ENCODE data around the gene ISLR2. TPM values are rescaled to one million over a fixed set of nuclear protein-coding genes. Genes with fewer than 3 reads are reported as not detected.
"Not testable (repeated sequence)": the region's sequence is repeated elsewhere in the genome, so short reads cannot be mapped to it uniquely, and the experiment has no call there.

ISLR2 gene
- total RNA-seq, 6 experiments from 2014 or later, result 0.07 TPM; not detected in 5

DNA sequence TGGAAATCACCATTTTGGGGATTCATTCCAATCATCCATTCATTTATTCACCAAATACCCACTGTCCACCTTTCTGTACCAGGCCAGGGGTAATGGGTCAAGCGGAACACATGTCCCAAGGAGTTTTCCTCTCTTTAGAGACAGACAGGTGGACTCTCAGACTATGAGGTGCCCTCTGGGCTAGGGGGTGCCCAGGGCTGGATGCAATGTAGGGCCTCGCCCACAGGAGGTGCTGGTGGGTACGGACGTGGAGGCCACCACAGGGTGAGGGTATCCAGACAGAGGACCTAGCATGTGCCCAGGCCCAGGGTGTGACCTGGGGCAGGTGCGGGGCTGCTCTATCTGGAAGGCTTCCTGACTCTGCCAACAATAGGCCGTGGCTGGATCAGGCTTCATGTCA lies 21.8 kb upstream of the ISLR2 start:
- not testable (repeated sequence) for DNase-seq; H3K4me3 Mint-ChIP-seq; H3K36me3 Mint-ChIP-seq (ENCODE audit: low read depth); H3K9me3 Mint-ChIP-seq; H3K4me1 Mint-ChIP-seq (ENCODE audit: low read depth); H3K27ac Mint-ChIP-seq
- peaks cover 24% of the 10 kb centered on the region for H3K27me3 Mint-ChIP-seq (ENCODE audit: insufficient read depth)
- TF ChIP-seq, protein P1, sequence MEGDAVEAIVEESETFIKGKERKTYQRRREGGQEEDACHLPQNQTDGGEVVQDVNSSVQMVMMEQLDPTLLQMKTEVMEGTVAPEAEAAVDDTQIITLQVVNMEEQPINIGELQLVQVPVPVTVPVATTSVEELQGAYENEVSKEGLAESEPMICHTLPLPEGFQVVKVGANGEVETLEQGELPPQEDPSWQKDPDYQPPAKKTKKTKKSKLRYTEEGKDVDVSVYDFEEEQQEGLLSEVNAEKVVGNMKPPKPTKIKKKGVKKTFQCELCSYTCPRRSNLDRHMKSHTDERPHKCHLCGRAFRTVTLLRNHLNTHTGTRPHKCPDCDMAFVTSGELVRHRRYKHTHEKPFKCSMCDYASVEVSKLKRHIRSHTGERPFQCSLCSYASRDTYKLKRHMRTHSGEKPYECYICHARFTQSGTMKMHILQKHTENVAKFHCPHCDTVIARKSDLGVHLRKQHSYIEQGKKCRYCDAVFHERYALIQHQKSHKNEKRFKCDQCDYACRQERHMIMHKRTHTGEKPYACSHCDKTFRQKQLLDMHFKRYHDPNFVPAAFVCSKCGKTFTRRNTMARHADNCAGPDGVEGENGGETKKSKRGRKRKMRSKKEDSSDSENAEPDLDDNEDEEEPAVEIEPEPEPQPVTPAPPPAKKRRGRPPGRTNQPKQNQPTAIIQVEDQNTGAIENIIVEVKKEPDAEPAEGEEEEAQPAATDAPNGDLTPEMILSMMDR (IDR thresholded peaks at IDR 0.05), result peak; percentile 42

GRCh38 chr15:74109713-74110112 lies 20.7 kb upstream of the ISLR2 start:
- Mint-ChIP-seq H3K4me1 (ENCODE audit: low read depth) (no peaks in the 10 kb centered on the region), H3K4me3 (no peak overlapping the region), H3K27ac (no peak overlapping the region), H3K36me3 (ENCODE audit: low read depth) (no peaks in the 10 kb centered on the region), H3K9me3 (no peaks in the 10 kb centered on the region), H3K27me3 (ENCODE audit: insufficient read depth) (peaks cover 24% of the 10 kb centered on the region)
- DNase-seq, result no peak
- TF ChIP-seq, protein P1 (IDR thresholded peaks at IDR 0.05), result no peak

DNA sequence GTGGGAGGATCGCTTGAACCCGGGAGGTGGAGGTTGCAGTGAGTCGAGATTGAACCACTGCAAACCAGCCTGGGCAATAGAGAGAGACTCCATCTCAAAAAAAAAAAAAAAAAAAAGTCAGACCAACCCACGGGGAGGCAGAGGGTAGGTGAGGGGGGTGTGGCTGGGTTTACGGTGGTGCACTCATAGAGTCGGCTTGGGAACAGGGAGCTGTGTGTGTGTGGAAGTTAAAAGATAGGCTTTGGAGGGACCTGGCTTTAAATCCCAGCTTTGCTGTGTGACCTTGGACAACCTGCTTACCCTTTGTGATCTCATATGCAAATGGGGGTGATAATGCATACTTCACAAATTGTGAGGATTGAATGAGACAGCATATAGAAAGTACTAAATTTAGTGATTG lies 10.0 kb upstream of the ISLR2 start:
- peaks cover 71% of the 10 kb centered on the region for H3K27me3 Mint-ChIP-seq (ENCODE audit: insufficient read depth)
- no peak overlapping the region for H3K27ac Mint-ChIP-seq
- H3K4me3 Mint-ChIP-seq, result no peak overlapping the region
- DNase-seq, result no peak
- H3K36me3 Mint-ChIP-seq (ENCODE audit: low read depth), result no peaks in the 10 kb centered on the region
- H3K9me3 Mint-ChIP-seq, result no peaks in the 10 kb centered on the region
- TF ChIP-seq, protein P1 (IDR thresholded peaks at IDR 0.05), result no peak
- no peaks in the 10 kb centered on the region for H3K4me1 Mint-ChIP-seq (ENCODE audit: low read depth)

- no peaks in the 10 kb centered on the region for H3K9me3 Mint-ChIP-seq
- H3K36me3 Mint-ChIP-seq (ENCODE audit: low read depth), result no peaks in the 10 kb centered on the region
- H3K4me1 Mint-ChIP-seq (ENCODE audit: low read depth), result no peaks in the 10 kb centered on the region
- TF ChIP-seq, protein P1 (IDR thresholded peaks at IDR 0.05), result no peak
- H3K4me3 Mint-ChIP-seq, result no peak overlapping the region
- H3K27me3 Mint-ChIP-seq (ENCODE audit: insufficient read depth), result peaks cover 67% of the 10 kb centered on the region
- no peak for DNase-seq
- no peak overlapping the region for H3K27ac Mint-ChIP-seq
Observed at GRCh38 chr15:74121039-74121438, 9.3 kb upstream of the ISLR2 start.

DNA sequence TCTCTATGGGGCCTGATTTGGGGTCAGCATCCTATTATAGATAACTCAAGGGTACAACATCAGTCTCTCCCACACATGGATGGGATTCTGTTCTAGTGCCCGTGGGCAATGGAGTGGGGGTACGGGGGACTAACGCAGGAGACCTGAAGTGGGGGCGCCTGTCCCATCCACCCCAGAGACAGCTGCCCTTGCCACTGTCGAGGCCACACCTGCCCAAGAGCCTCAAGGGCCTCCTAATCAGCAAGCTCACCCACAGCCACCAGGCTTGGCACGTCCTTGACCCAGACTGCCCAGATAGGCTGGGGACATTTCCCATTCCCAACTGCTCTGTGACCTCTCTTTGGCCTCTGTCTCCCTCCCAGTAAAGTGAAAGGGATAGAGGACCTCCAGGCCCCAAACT lies 8.5 kb upstream of the ISLR2 start:
- no peak overlapping the region for H3K27ac Mint-ChIP-seq
- TF ChIP-seq, protein P1 (IDR thresholded peaks at IDR 0.05), result no peak
- no peaks in the 10 kb centered on the region for H3K9me3 Mint-ChIP-seq
- peaks cover under 1% of the 10 kb centered on the region; the same call in 1 of the 2 replicates for H3K4me1 Mint-ChIP-seq (ENCODE audit: low read depth)
- no peak overlapping the region for H3K4me3 Mint-ChIP-seq
- no peak for DNase-seq
- peaks cover 65% of the 10 kb centered on the region for H3K27me3 Mint-ChIP-seq (ENCODE audit: insufficient read depth)
- no peaks in the 10 kb centered on the region for H3K36me3 Mint-ChIP-seq (ENCODE audit: low read depth)
